ENCODE data around the gene CHST1.

The CHST1 gene

DNA sequence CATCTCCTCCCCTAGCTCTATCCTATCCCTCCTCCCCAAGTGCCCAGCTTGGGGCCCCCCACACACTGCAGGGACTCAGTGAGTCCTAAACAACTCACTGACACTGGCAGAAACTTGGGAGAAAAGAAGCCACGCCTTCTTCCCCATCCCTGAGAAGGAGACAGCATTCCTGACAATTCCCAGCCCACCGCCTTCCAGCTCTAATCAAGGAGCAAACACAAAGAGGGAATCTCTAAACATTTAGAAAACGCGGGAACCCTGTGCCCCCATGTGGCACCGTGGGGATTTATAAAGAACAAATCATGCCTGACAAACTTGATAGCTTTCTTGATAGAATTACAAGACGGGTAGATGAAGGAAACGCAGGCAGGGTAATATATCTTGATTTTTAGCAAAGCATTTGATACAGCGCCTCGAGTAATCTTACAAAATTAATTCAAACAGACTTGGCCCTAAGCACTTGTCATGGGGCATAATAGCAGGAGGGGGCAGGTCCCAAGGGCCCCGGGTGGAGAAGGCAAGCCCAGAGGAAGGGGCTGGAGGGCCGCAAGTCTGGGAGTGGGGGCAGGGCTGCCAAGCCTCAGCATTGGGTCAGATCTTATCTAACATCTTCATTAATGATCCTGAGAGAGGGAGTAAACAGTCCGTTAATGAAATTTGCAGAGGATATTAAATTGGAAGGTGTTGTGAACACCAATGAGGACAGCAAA lies 4.5 kb downstream of the CHST1 start:
- TF ChIP-seq GATA3 (IDR thresholded peaks at IDR 0.05; ENCODE audit: low read depth, low read length) = no peak
- TF ChIP-seq GATA2 (IDR thresholded peaks at IDR 0.05; ENCODE audit: low read depth, low read length) = peak; percentile 67; the same call in 1 of the 2 replicates

DNA sequence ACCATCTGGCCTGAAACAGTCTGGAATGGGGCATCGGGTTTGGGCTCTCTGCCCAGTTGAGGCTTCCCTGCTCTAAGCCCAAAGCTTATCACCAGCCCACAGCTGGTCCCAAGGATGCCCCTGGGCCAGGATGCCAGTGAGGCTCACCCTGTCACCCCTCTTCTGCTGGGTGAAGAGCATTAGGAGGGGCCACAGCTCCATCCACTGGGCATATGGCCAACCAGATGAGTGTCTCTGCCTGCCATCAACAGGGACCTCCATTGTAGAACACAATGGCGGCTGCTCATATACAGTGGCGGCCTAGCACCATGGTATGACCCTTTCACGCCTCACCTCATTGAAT lies 5.6 kb downstream of the CHST1 start:
- TF ChIP-seq GATA3 (IDR thresholded peaks at IDR 0.05; ENCODE audit: low read depth, low read length) (no peak), GATA2 (IDR thresholded peaks at IDR 0.05; ENCODE audit: low read depth, low read length) (peak; percentile 77)

DNA sequence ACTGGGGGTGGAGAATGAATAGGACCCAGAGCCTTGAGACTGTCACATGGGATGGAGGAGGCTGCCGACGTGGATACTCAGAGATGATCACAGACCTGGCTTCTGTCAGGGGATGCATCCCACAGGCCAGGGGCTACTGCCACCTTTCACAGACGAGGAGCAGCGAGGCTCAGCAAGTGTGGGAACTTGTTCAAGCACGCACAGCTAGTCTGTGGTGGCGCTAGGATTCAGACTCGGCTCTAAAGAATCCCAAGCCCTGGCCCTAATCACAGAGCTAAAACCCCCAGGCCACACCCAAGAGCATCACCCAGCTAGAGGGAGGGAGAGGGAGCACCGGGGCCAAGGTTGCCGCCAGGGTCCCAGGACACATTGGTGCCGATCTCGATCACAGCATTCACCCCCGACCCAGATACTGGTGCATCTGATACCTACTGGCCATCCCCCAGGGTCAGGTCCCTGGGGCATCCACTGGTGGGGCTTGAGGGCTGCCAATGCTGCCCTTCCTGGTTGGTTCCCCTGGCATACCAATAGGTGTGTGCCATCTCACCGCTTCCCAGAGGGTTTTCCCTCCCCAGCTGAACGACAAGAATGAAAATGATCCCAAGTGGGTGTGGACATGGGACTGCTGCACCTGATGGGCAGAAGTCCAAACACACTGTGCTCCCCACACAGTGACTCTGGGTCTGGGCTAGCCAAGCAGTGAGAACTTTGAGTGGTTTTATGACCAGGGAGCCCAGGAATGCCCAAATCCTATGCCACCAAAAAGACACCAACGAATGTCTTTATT lies 6.2 kb downstream of the CHST1 start:
- TF ChIP-seq GATA2 (IDR thresholded peaks at IDR 0.05; ENCODE audit: low read depth, low read length) (no peak), GATA3 (IDR thresholded peaks at IDR 0.05; ENCODE audit: low read depth, low read length) (no peak)

DNA sequence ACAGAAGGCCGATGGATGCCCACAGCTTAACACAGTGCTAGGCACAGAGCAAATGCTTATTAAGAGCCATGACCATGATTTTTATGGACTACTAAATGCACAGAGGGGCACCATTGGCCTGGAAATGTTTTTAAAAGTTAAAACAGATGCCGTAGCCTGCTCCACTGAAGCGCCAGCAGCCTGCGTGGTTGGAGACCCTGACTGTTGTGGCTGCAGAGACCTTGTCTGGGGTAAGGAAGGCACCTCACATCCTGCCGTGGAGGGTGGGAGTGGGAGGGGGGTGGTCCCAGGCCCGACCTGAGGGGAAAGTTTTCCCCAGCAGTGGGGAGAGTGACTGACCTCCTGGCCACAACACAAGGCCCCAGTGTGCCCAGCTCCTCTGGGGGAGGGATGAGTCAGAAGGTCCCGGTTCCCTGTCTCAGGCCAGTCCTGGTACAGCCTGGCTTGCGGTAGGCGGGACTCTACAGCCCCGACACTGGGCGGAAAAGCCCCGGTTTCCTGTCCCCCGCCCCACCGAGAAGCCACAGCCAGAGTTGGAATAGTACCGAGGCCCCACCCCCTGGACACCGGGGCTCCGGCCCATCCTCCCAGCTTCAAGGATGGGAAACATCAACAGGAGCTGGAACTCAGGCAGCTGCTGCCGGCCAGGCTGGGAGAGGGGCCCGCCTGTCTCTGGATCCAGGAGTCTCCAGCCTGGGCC lies 7.0 kb downstream of the CHST1 start:
- TF ChIP-seq GATA2 (IDR thresholded peaks at IDR 0.05; ENCODE audit: low read depth, low read length) = no peak
- TF ChIP-seq GATA3 (IDR thresholded peaks at IDR 0.05; ENCODE audit: low read depth, low read length) = no peak

DNA sequence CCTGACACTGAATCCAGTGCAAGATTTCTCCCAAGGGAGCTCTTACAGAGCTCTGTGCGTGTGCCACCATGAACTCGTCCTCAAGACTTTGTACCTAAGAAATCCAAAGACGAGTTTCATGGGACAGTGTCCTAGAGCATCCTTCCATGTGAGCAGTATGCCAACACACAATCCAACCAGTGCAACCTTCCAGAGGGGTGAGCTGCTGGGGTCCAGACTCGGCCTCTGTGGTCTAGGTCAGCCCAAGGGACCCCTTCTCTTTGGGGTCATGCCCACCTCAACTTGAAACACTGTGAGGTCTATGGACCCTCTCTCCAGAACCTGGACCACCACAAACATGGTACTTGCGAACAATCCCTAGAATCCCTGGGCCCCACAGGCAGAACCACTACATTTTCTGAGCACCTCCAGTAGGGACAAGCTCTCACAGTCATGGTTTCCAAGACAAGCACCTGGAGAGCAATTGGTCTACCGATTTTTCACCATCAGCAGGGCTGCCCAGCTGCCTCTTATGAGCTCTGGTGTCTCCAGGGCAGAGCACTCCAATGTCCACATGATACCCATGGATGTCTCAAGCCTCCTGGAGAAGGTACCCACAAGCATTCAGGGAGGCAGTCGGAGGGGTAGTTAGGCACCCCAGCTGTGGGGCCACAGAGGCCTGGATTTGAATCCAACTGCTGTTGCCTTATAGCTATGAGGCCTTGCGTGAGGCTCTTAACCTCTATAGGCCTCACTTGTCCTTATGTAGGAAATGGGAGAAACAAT lies 7.7 kb downstream of the CHST1 start:
- TF ChIP-seq GATA2 (IDR thresholded peaks at IDR 0.05; ENCODE audit: low read depth, low read length) (no peak), GATA3 (IDR thresholded peaks at IDR 0.05; ENCODE audit: low read depth, low read length) (no peak)

DNA sequence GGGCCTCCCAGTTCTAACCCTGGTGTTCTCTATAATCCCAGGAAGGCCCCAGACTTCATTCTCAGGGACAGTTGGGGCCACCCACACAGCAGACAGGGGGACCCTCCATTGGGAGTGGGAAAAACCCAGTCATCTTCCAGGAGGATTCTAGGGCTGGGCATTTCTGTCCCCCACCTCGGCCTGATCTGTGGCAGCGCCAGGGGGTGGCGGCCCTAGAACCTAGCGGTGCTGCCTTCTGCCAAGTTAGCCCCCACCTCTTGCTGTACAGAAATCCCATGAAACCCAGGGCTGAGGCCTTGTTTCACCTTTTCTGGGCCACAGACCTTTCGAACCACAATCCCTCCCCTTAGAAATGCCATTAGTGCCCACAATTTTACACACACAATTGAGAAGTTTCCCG lies 9.6 kb downstream of the CHST1 start:
- TF ChIP-seq GATA2 (IDR thresholded peaks at IDR 0.05; ENCODE audit: low read depth, low read length) (no peak), GATA3 (IDR thresholded peaks at IDR 0.05; ENCODE audit: low read depth, low read length) (no peak)

DNA sequence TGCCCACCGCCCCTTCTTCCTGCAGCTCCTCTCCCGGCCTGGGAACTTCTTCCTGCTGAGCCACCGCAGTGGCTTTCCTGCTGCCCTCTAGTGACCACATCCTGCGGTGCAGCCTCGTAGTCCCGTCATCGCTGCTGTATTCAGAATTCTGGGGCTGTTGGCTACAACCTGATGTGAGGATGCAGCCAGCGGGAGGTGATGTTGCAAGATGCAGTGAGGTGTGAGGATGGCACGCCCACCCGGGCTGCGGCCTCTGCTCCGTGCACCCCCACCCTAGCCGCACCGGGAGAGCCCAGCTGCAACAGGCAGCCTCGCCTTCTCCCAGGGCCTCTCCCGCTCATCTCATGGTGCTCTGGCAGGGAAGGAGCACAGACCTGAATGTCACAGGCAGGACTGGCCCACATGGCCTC lies 10.1 kb downstream of the CHST1 start:
- TF ChIP-seq GATA2 (IDR thresholded peaks at IDR 0.05; ENCODE audit: low read depth, low read length) (no peak), GATA3 (IDR thresholded peaks at IDR 0.05; ENCODE audit: low read depth, low read length) (no peak)

DNA sequence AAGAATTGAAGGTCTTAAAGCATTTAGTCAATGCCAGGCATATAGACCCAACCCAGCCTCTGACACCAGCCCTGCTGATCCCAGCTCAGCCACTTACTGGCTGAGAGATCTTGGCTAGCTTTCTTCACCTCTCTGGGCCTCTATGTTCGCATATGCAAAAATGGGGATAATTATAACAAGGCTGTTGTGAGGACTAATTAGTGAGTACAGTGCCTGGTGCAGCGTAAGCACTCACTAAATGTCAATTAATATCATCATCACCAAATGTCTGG lies 10.5 kb downstream of the CHST1 start:
- TF ChIP-seq GATA3 (IDR thresholded peaks at IDR 0.05; ENCODE audit: low read depth, low read length) = no peak
- TF ChIP-seq GATA2 (IDR thresholded peaks at IDR 0.05; ENCODE audit: low read depth, low read length) = no peak

DNA sequence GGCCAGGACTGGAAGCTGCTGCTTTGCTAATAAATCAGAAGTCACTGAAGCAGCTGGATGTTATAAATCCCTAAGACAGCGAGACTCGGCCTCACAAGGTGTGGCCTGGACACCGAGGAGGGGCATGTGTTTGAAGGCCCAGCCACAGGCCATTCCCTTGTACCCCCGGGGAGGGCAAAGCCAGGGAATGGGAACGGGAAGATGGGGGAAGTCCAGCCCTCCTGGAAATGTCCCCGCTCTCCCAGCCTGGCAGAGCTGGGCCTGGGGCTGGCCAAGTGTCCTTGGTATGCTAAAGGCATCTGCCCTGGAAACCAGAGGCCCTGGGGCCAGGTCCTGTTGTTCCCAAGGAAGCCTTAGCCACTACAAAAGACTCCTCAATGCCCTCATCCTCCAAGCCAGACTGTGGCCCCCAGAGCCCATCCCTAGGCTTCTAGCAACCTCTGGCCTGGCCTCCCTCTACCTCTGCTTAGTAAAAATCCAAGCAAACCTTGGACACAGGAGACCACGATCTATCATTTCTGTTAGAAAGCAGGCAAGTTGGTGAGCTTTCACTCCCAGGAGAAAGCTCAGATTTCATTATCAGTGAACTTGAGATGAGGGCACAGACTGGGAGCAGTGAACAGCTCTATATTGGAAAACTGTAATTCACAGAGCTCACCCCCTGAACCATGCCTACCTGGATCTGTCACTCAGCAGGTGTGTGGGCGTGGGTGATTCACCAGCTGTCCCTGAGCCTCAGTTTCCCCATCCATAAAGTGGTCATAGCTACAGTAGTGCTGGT lies 11.0 kb downstream of the CHST1 start:
- TF ChIP-seq GATA2 (IDR thresholded peaks at IDR 0.05; ENCODE audit: low read depth, low read length) = no peak
- TF ChIP-seq GATA3 (IDR thresholded peaks at IDR 0.05; ENCODE audit: low read depth, low read length) = no peak

DNA sequence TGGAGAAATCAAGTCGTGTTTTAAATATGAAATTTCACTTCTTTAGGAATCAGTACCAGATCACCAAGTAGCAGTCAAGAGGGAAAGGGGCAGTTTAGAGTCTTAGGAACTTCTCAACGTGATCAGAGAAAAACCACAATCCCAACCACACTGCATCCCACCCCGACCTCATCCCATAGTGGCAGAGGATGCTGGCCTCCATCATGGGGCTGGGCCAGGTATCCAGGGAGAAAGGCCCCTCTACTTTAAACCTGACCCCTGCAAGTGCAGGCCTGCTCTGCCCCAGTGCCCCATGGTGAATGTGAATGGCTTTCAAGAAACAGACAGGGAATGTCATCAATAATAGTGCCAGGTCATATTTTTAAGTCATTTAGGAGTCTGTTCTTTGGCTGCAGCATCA lies 12.1 kb downstream of the CHST1 start:
- TF ChIP-seq GATA3 (IDR thresholded peaks at IDR 0.05; ENCODE audit: low read depth, low read length) (no peak), GATA2 (IDR thresholded peaks at IDR 0.05; ENCODE audit: low read depth, low read length) (no peak)

DNA sequence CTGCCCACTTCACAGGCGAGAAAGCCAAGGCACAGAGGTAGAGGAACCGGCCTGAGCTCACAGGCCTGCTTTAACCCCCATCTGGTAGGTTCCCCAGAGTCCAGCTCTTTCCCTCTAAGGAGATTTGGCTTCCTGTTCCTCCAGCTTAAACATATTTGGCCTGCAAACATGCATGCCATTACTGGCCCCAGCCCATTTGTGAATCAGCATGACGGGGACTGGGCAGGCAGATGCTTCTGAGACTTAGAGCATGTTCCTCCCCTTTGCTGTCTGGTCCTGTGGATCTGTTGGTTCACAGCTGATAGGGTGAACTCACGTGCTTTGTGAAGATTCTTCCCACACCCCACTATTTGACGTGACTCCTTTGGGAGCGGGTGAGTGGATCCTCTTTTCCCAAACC lies 12.6 kb downstream of the CHST1 start:
- TF ChIP-seq GATA2 (IDR thresholded peaks at IDR 0.05; ENCODE audit: low read depth, low read length) (no peak), GATA3 (IDR thresholded peaks at IDR 0.05; ENCODE audit: low read depth, low read length) (no peak)

DNA sequence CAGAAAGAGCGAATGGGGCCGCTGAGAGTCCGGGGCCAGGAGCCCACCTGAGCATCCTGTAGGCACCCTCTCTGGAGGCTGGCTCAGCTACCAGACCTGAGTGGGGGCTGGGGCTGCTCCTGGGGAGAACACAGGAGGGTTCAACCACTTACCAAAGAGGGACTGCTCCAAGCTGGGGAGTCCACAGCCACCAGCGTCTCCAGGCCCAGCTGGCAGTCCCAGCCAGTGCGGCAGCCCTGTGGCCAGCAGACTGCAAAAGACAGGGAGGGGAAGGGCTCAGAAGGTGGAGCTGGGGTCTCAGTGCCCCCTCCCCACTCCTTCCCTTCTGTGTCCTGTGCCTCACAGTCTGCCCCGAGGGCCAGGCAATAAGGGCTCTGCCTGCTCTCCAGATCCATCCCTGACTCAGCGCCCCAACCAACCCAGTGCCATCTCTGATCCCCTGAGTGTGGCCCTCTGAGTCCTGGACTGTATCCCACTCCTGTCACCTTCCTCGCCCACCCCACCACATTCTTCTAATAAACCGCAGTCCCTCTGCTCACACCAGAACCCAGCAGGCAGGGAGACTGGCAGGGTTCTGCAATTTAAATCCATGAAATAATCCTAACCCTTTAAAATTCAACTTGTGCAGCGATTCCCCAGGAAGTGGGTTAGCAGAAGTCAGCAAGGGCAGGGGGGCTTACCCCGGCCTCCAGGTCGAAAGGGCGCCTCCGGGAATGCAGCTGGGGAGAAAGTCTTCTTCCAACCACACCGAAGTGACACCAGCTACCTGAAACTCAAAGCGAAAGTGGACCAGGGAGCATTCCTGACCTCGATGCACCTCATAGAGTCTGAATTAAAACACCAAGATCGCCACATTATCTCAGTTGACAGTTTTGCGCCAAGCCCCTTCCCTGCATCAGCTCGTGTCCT lies 13.3 kb downstream of the CHST1 start:
- TF ChIP-seq GATA2 (IDR thresholded peaks at IDR 0.05; ENCODE audit: low read depth, low read length) = no peak
- no peak for TF ChIP-seq GATA3 (IDR thresholded peaks at IDR 0.05; ENCODE audit: low read depth, low read length)

DNA sequence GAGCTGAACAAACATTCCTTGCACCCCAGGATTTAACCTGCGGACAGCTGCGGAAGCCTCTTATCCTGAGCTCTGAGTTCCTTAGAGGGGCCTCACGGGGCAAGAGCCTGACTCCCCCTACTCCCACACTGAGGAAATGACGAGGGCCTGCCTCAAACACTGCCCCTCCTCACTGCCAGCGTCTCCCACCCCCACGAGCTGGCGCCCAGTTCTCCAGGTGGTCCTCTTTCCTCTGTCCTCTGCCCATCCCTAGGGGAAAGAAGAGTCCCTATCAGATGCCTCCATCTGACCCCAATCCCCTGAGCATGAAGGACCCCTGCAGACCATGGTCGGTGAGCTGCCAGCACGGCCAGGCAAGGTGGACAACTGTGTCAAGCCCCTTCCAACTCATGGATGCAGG lies 14.3 kb downstream of the CHST1 start:
- no peak for TF ChIP-seq GATA2 (IDR thresholded peaks at IDR 0.05; ENCODE audit: low read depth, low read length)
- no peak for TF ChIP-seq GATA3 (IDR thresholded peaks at IDR 0.05; ENCODE audit: low read depth, low read length)
